Cardiac septum (tissue), 1 donor: ENCODE results near the gene VWF. TPM values are rescaled to one million over a fixed set of nuclear protein-coding genes. Genes with fewer than 3 reads are reported as not detected.

Source experiments
- DNase-seq: peaks from one replicate; pipeline ENCODE4 v3.0.0-alpha.2; 2020; ENCODE audit warnings: low spot score
- intact Hi-C: fragments of 100-400 bp; cut with DNase I; formaldehyde crosslinking; loops from one replicate; pipeline ENCODE4 v1.14.0; 2022
- total RNA-seq: library from RNA; stranded (reverse); fragmentation: NEBNext Ultra II Directional; extraction: Animal tissue kit (Norgen Biotek cat#: 25700); gene quantifications from one replicate; pipeline ENCODE4 v1.2.1, GENCODE V29; 2021
- donor health status: DM: no; HTN: no; CAD: no.

Gene VWF
- total RNA-seq, 1 donor from 2014 or later, result 350 TPM

- no peak for DNase-seq
- intact Hi-C loops, result loop anchor here (5.0 kb wide), 1 partner anchor 83 kb away; no protein-coding TSS in a partner anchor
Observed at GRCh38 chr12:6084261-6084968, 40.1 kb downstream of the VWF start.

GRCh38 chr12:6083601-6084000, 40.9 kb downstream of the VWF start:
- intact Hi-C loops, result loop anchor here (5.0 kb wide), 1 partner anchor 84 kb away; no protein-coding TSS in a partner anchor
- no peak for DNase-seq

GRCh38 chr12:6082613-6083012, 41.9 kb downstream of the VWF start:
- intact Hi-C loops, result loop anchor here (5.0 kb wide), 1 partner anchor 85 kb away; no protein-coding TSS in a partner anchor
- no peak for DNase-seq

GRCh38 chr12:6080149-6081045, 44.1 kb downstream of the VWF start:
- intact Hi-C loops, result loop anchor here (5.0 kb wide), 1 partner anchor 87 kb away; no protein-coding TSS in a partner anchor
- DNase-seq, result peak; percentile 68

- intact Hi-C loops, result loop anchor here (5.0 kb wide), 1 partner anchor 44 kb away; the partner anchor contains the start of gene VWF
- DNase-seq, result peak; percentile 47
Observed at GRCh38 chr12:6078398-6079096, 45.9 kb downstream of the VWF start.

- intact Hi-C loops, result loop anchor here (5.0 kb wide), 1 partner anchor 45 kb away; the partner anchor contains the start of gene VWF
- peak; percentile 6 for DNase-seq
Observed at GRCh38 chr12:6077692-6078083, 46.8 kb downstream of the VWF start.

- intact Hi-C loops, result loop anchor here (5.0 kb wide), 1 partner anchor 45 kb away; the partner anchor contains the start of gene VWF
- peak; percentile 59 for DNase-seq
Observed at GRCh38 chr12:6076776-6077691, 47.4 kb downstream of the VWF start.

GRCh38 chr12:6076346-6076745, 48.1 kb downstream of the VWF start:
- intact Hi-C loops, result loop anchor here (5.0 kb wide), 1 partner anchor 46 kb away; the partner anchor contains the start of gene VWF
- no peak for DNase-seq

GRCh38 chr12:6074979-6075585, 49.4 kb downstream of the VWF start:
- DNase-seq, result no peak
- intact Hi-C loops, result loop anchor here (5.0 kb wide), 1 partner anchor 47 kb away; the partner anchor contains the start of gene VWF

GRCh38 chr12:6074427-6074826, 50.0 kb downstream of the VWF start:
- intact Hi-C loops, result no loop called here
- no peak for DNase-seq

- intact Hi-C loops, result no loop called here
- DNase-seq, result no peak
Observed at GRCh38 chr12:6073426-6073825, 51.0 kb downstream of the VWF start.

- intact Hi-C loops, result no loop called here
- DNase-seq, result no peak
Observed at GRCh38 chr12:6072302-6072752, 52.1 kb downstream of the VWF start.

- intact Hi-C loops, result no loop called here
- DNase-seq, result no peak
Observed at GRCh38 chr12:6071589-6071988, 52.9 kb downstream of the VWF start.

GRCh38 chr12:6070472-6071257, 53.8 kb downstream of the VWF start:
- intact Hi-C loops, result no loop called here
- no peak for DNase-seq

- DNase-seq, result no peak
- intact Hi-C loops, result loop anchor here (10.0 kb wide), 1 partner anchor 125 kb away; no protein-coding TSS in a partner anchor
Observed at GRCh38 chr12:6069437-6070093, 54.9 kb downstream of the VWF start.

- intact Hi-C loops, result loop anchor here (10.0 kb wide), 1 partner anchor 127 kb away; no protein-coding TSS in a partner anchor
Observed at GRCh38 chr12:6068227-6068626, 56.2 kb downstream of the VWF start.

More at GRCh38 chr12:6068227-6068626, 56.2 kb downstream of the VWF start:
- no peak for DNase-seq
